Measurements from ENCODE around the gene PDZD2.

GRCh38 chr5:31993165-31993961 is 354.4 kb downstream of the PDZD2 start:
- TF ChIP-seq CTCF (IDR thresholded peaks at IDR 0.05) (no peak), POLR2A (IDR thresholded peaks at IDR 0.05) (no peak)

All from testis (tissue), 2 donors.